OCI-LY7 (cell line): ENCODE measurements around the gene CEBPB. TPM values are rescaled to one million over a fixed set of nuclear protein-coding genes. Genes with fewer than 3 reads are reported as not detected.

Experiments used
- BruUV-seq: library from RNA; stranded (reverse); fragments of 400-500 nt; replicated peaks from 2 replicates; lab custom pipeline; 2021; lab: Mats Ljungman, UMichigan
- CTCF ChIA-PET: fragments of 300-600 bp; sonication (Branson Sonifier 250); formaldehyde crosslinking; loops from one replicate; lab custom pipeline; 2022; ENCODE audit warnings: antibody characterized with exemption; ENCODE audit not compliant: unreplicated experiment; lab: Charles Lee
- POLR2A ChIA-PET: fragments of 300-600 bp; sonication (Branson Sonifier 250); formaldehyde crosslinking; loops from one replicate; lab custom pipeline; 2022; ENCODE audit warnings: antibody characterized with exemption; lab: Charles Lee
- DNase-seq: peaks from one replicate; pipeline ENCODE4 v3.0.0-alpha.2; 2015; ENCODE audit warnings: low spot score
- H2AFZ ChIP-seq: fragments of 200-600 bp; sonication (generic), shearing (Covaris generic); 2 replicates; pipeline ENCODE4 v1.6.1; 2014; ENCODE audit warnings: mild to moderate bottlenecking, antibody characterized with exemption, low read length, moderate library complexity
- H3K27ac ChIP-seq: fragments of 200-600 bp; sonication (generic); 2 replicates; pipeline ENCODE4 v1.5.1; 2014; ENCODE audit warnings: mixed run types, low read depth, mild to moderate bottlenecking, moderate library complexity, low read length, inconsistent platforms; ENCODE audit not compliant: poor library complexity, severe bottlenecking
- H3K36me3 ChIP-seq: fragments of 200-600 bp; sonication (generic); 2 replicates; pipeline ENCODE4 v1.6.1; 2014; ENCODE audit warnings: mild to moderate bottlenecking, antibody characterized with exemption, low read length, moderate library complexity, mixed read lengths; ENCODE audit not compliant: insufficient read depth
- H3K4me1 ChIP-seq: fragments of 200-600 bp; sonication (generic); 2 replicates; pipeline ENCODE4 v1.5.1; 2014; ENCODE audit warnings: mild to moderate bottlenecking, low read length; ENCODE audit not compliant: insufficient read depth, poor library complexity, severe bottlenecking
- H3K4me2 ChIP-seq: fragments of 200-600 bp; sonication (generic); 2 replicates; pipeline ENCODE4 v1.6.1; 2014; ENCODE audit warnings: mild to moderate bottlenecking, low read length
- H3K4me3 ChIP-seq: fragments of 200-600 bp; sonication (generic); 2 replicates; pipeline ENCODE4 v1.5.1; 2014; ENCODE audit warnings: mild to moderate bottlenecking, low read depth, low read length; ENCODE audit not compliant: poor library complexity, severe bottlenecking
- H3K79me2 ChIP-seq: fragments of 200-600 bp; sonication (generic); 2 replicates; pipeline ENCODE4 v1.6.1; 2016; ENCODE audit warnings: low read depth, mild to moderate bottlenecking, low read length, moderate library complexity, mixed read lengths; ENCODE audit not compliant: insufficient read depth
- H3K9me2 ChIP-seq: fragments of 200-600 bp; sonication (generic); 2 replicates; pipeline ENCODE4 v1.6.1; 2016; ENCODE audit warnings: mild to moderate bottlenecking, low read length, mixed read lengths; ENCODE audit not compliant: insufficient read depth
- H3K9me3 ChIP-seq: fragments of 200-600 bp; sonication (generic); 2 replicates; pipeline ENCODE4 v1.6.1; 2014; ENCODE audit warnings: mild to moderate bottlenecking, mixed run types, low read length, mixed read lengths
- H4K20me1 ChIP-seq: fragments of 200-600 bp; sonication (generic); 2 replicates; pipeline ENCODE4 v1.6.1; 2014; ENCODE audit warnings: mild to moderate bottlenecking, antibody characterized with exemption, low read length, moderate library complexity, mixed read lengths; ENCODE audit not compliant: insufficient read depth
- CTCF ChIP-seq: fragments of 200-600 bp; sonication (generic); conservative IDR thresholded peaks from 2 replicates; pipeline ENCODE4 v1.5.1; 2014; ENCODE audit warnings: mild to moderate bottlenecking, antibody characterized with exemption, low read length, moderate library complexity, mixed read lengths
- EZH2phosphoT487 ChIP-seq: fragments of 200-600 bp; sonication (generic); IDR thresholded peaks from 2 replicates; pipeline ENCODE4 v1.6.1; 2018; ENCODE audit warnings: low read depth, borderline replicate concordance, mild to moderate bottlenecking, mixed run types, antibody characterized with exemption, low read length, moderate library complexity, mixed read lengths
- intact Hi-C: fragments of 100-400 bp; cut with micrococcal nuclease; formaldehyde crosslinking; loops from one replicate; pipeline ENCODE4 v1.10.0; 2022; ENCODE audit not compliant: unreplicated experiment
- total RNA-seq, 2 experiments: library from RNA; depleted of rRNA in 1 of 2; stranded (reverse); fragments of >200 nt in 1 of 2; shearing (Covaris generic) in 1 of 2; gene quantifications; 2 replicates each; pipeline ENCODE4 v1.2.3, GENCODE V29; 2014 to 2022

The CEBPB gene
- total RNA-seq, 2 experiments from 2014 or later: 47.6 to 48.4 TPM

GRCh38 chr20:50186987-50187402 is 3.6 kb upstream of the CEBPB start:
- Histone ChIP-seq H2AFZ (no peak overlapping the region), H4K20me1 (no peaks in the 10 kb centered on the region), H3K9me3 (no peaks in the 10 kb centered on the region), H3K4me1 (peaks cover 9% of the 10 kb centered on the region), H3K9me2 (no peaks in the 10 kb centered on the region), H3K36me3 (no peaks in the 10 kb centered on the region), H3K4me3 (no peak overlapping the region), H3K27ac (no peak overlapping the region), H3K4me2 (no peak overlapping the region), H3K79me2 (no peaks in the 10 kb centered on the region)
- ChIA-PET POLR2A (interaction anchor here (0.6 to 1.0 kb wide), 3 partner anchors 77 to 436 kb away, joined by 3 to 7 read pairs (median 5); no protein-coding TSS in a partner anchor), CTCF (interaction anchor here (0.6 kb wide), 1 partner anchor 263 kb away, joined by 7 read pairs; no protein-coding TSS in a partner anchor)
- intact Hi-C loops: loop anchor here (1.0 to 5.0 kb wide), 4 partner anchors 273 to 450 kb away; no protein-coding TSS in a partner anchor
- no peak for DNase-seq
- TF ChIP-seq CTCF (no peak), EZH2phosphoT487 (no peak)
- BruUV-seq: no TSS peak

- intact Hi-C loops: loop anchor here (2.0 to 5.0 kb wide), 2 partner anchors 395 to 450 kb away; no protein-coding TSS in a partner anchor
- H3K79me2 ChIP-seq: peaks cover 5% of the 10 kb centered on the region
- H3K27ac ChIP-seq: no peak overlapping the region
- H3K9me3 ChIP-seq: no peaks in the 10 kb centered on the region
- H3K9me2 ChIP-seq: no peaks in the 10 kb centered on the region
- no peaks in the 10 kb centered on the region for H3K36me3 ChIP-seq
- no peaks in the 10 kb centered on the region for H4K20me1 ChIP-seq
- H3K4me2 ChIP-seq: no peak overlapping the region
- no peak overlapping the region for H2AFZ ChIP-seq
- H3K4me1 ChIP-seq: peaks cover 9% of the 10 kb centered on the region
- CTCF ChIA-PET: interaction anchor here (0.6 kb wide), 1 partner anchor 263 kb away, joined by 7 read pairs; no protein-coding TSS in a partner anchor
- BruUV-seq: no TSS peak
- no peak overlapping the region for H3K4me3 ChIP-seq
- no peak for DNase-seq
- TF ChIP-seq CTCF (no peak), EZH2phosphoT487 (no peak)
- POLR2A ChIA-PET: interaction anchor here (0.6 to 1.0 kb wide), 4 partner anchors 31 to 436 kb away, joined by 3 to 7 read pairs (median 6); no protein-coding TSS in a partner anchor
These were observed 3.1 kb upstream of the CEBPB start for GRCh38 chr20:50187403-50188051.

GRCh38 chr20:50188287-50188688 is 2.3 kb upstream of the CEBPB start:
- Histone ChIP-seq H3K4me1 (peaks cover 11% of the 10 kb centered on the region), H2AFZ (no peak overlapping the region), H3K4me3 (no peak overlapping the region), H3K79me2 (peaks cover 12% of the 10 kb centered on the region), H3K27ac (no peak overlapping the region), H3K4me2 (no peak overlapping the region), H3K36me3 (no peaks in the 10 kb centered on the region), H4K20me1 (no peaks in the 10 kb centered on the region), H3K9me3 (no peaks in the 10 kb centered on the region), H3K9me2 (no peaks in the 10 kb centered on the region)
- BruUV-seq: no TSS peak
- POLR2A ChIA-PET: interaction anchor here (0.9 kb wide), 1 partner anchor 32 kb away, joined by 6 read pairs; no protein-coding TSS in a partner anchor
- CTCF ChIA-PET: no interaction called here
- intact Hi-C loops: loop anchor here (5.0 kb wide), 1 partner anchor 449 kb away; no protein-coding TSS in a partner anchor
- no peak for TF ChIP-seq EZH2phosphoT487
- TF ChIP-seq CTCF: no peak
- DNase-seq: no peak
